Neural cell (in vitro differentiated cells): ENCODE results near the gene CD80. TPM values are rescaled to one million over a fixed set of nuclear protein-coding genes. Genes with fewer than 3 reads are reported as not detected.

Experiments
- H2AFZ ChIP-seq: fragments of 200-600, 300-800 bp; sonication (generic), shearing (Covaris generic); 2 replicates; pipeline ENCODE4 v1.6.0; 2014; ENCODE audit warnings: low read depth, mild to moderate bottlenecking, antibody characterized with exemption, low read length, moderate library complexity
- H3F3A ChIP-seq: fragments of 200-600 bp; shearing (Covaris generic); 2 replicates; pipeline ENCODE4 v1.6.1; 2016; ENCODE audit warnings: mild to moderate bottlenecking, moderate library complexity, mixed read lengths, antibody characterized with exemption, low read length; ENCODE audit not compliant: insufficient read depth, poor library complexity, severe bottlenecking
- H3K27ac ChIP-seq: fragments of 200-600, 300-800 bp; sonication (generic), shearing (Covaris generic); 2 replicates; pipeline ENCODE4 v1.5.1; 2014; ENCODE audit warnings: mild to moderate bottlenecking, low read length, moderate library complexity
- H3K27me3 ChIP-seq: fragments of 300-800, 200-600 bp; sonication (generic), shearing (Covaris generic); 2 replicates; pipeline ENCODE4 v1.6.0; 2014; ENCODE audit warnings: mild to moderate bottlenecking, low read depth, low read length, moderate library complexity; ENCODE audit not compliant: insufficient read depth
- H3K36me3 ChIP-seq: fragments of 300-800, 200-600 bp; sonication (generic), shearing (Covaris generic); 2 replicates; pipeline ENCODE4 v1.5.1; 2014; ENCODE audit warnings: mild to moderate bottlenecking, antibody characterized with exemption, low read length, moderate library complexity; ENCODE audit not compliant: insufficient read depth
- H3K4me2 ChIP-seq: fragments of 300-800, 200-600 bp; sonication (generic), shearing (Covaris generic); 2 replicates; pipeline ENCODE4 v1.6.0; 2014; ENCODE audit warnings: mild to moderate bottlenecking, low read length
- H3K4me3 ChIP-seq: fragments of 300-800, 200-600 bp; sonication (generic), shearing (Covaris generic); 2 replicates; pipeline ENCODE4 v1.5.1; 2014; ENCODE audit warnings: mild to moderate bottlenecking, low read length, moderate library complexity
- H3K79me2 ChIP-seq: fragments of 200-600 bp; shearing (Covaris generic); replicated peaks from 2 replicates; pipeline ENCODE4 v1.6.0; 2014; ENCODE audit warnings: mild to moderate bottlenecking, low read length, moderate library complexity; ENCODE audit not compliant: insufficient read depth
- H3K9ac ChIP-seq: fragments of 300-800, 200-600 bp; sonication (generic), shearing (Covaris generic); 2 replicates; pipeline ENCODE4 v1.6.1; 2016; ENCODE audit warnings: mild to moderate bottlenecking, low read length, mixed read lengths
- H3K9me2 ChIP-seq: fragments of 200-600 bp; shearing (Covaris generic); 2 replicates; pipeline ENCODE4 v1.6.1; 2016; ENCODE audit warnings: mild to moderate bottlenecking, low read length, mixed read lengths; ENCODE audit not compliant: insufficient read depth
- H3K9me3 ChIP-seq: fragments of 200-600, 300-800 bp; sonication (generic), shearing (Covaris generic); 2 replicates; pipeline ENCODE4 v1.6.1; 2016; ENCODE audit warnings: mild to moderate bottlenecking, mixed run types, low read length, moderate library complexity, mixed read lengths
- H4K20me1 ChIP-seq: fragments of 200-600 bp; shearing (Covaris generic); 2 replicates; pipeline ENCODE4 v1.6.1; 2016; ENCODE audit warnings: mild to moderate bottlenecking, mixed run types; ENCODE audit not compliant: insufficient read depth
- EP300 ChIP-seq: fragments of 450-650 bp; conservative IDR thresholded peaks from 2 replicates; pipeline ENCODE4 v1.6.1; 2014; ENCODE audit warnings: antibody characterized with exemption, mild to moderate bottlenecking, moderate library complexity; ENCODE audit not compliant: poor library complexity, severe bottlenecking
- EZH2 ChIP-seq: fragments of 200-600, 300-800 bp; shearing (Covaris generic), sonication (generic); IDR thresholded peaks from 2 replicates; pipeline ENCODE4 v1.6.1; 2014; ENCODE audit warnings: antibody characterized with exemption, low read length, borderline replicate concordance, mild to moderate bottlenecking; ENCODE audit not compliant: insufficient read depth, poor library complexity, severe bottlenecking
- MXI1 ChIP-seq: fragments of 450-650 bp; conservative IDR thresholded peaks from 2 replicates; pipeline ENCODE4 v1.6.1; 2014; ENCODE audit warnings: antibody characterized with exemption, mild to moderate bottlenecking; ENCODE audit not compliant: poor library complexity, severe bottlenecking
- POLR2AphosphoS5 ChIP-seq: IDR thresholded peaks from 2 replicates; pipeline ENCODE4 v1.6.1; 2012
- RAD21 ChIP-seq: fragments of 450-650 bp; conservative IDR thresholded peaks from 2 replicates; pipeline ENCODE4 v1.6.1; 2014; ENCODE audit warnings: antibody characterized with exemption, mild to moderate bottlenecking, moderate library complexity
- REST ChIP-seq: IDR thresholded peaks from 2 replicates; pipeline ENCODE4 v1.6.1; 2012; ENCODE audit warnings: borderline replicate concordance
- SMC3 ChIP-seq: fragments of 450-650 bp; conservative IDR thresholded peaks from 2 replicates; pipeline ENCODE4 v1.6.1; 2014; ENCODE audit warnings: antibody characterized with exemption, mild to moderate bottlenecking, moderate library complexity; ENCODE audit not compliant: poor library complexity
- TAF1 ChIP-seq: IDR thresholded peaks from 2 replicates; pipeline ENCODE4 v1.6.1; 2012; ENCODE audit warnings: low read depth
- polyA plus RNA-seq: library from polyadenylated mRNA; depleted of rRNA; stranded (reverse); fragments of >200 nt; gene quantifications from 2 replicates; pipeline ENCODE4 v1.2.3, GENCODE V29; 2014
- TF ChIP-seq, protein P1 (sequence below): fragments of 450-650 bp; IDR thresholded peaks from 2 replicates; pipeline ENCODE4 v1.5.1; 2014; ENCODE audit warnings: antibody characterized with exemption, mild to moderate bottlenecking, moderate library complexity; ENCODE audit not compliant: poor library complexity, severe bottlenecking

CD80 gene
- polyA plus RNA-seq, 1 donor from 2014 or later, result not detected

DNA sequence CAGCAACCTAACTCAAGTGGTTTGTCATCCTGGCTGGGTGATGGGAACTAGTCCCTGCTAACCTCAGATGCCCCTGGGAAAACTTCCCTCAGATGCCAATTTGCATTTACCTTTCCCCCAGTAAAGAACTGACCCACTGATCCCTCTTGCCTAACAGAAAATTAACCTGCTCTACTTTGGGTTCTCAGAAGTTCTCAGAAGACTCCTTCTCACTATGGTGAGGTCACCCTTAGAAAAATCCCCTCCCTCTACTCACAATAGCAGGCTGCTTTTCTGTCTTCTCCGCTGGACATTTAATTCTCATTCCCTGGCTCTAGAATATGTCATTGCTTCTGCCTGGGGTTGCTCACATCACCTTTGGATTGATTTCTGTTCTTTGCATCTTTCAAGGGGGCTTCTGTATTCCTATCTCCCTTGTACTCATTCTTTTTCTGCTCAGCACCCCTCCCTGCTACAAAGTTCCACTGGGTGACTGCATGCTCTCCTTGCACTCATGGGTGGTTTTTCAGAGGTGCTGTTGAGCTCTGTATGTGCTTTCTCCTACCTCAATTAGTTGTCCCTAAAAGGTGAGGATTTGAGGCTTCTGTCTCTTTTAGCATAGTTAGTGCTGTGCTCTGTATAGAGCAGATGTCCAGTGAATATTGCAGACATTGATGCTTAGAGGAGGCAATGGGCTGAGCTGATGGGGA lies 39.1 kb upstream of the CD80 start:
- H3F3A ChIP-seq, result no peaks in the 10 kb centered on the region
- H3K4me3 ChIP-seq, result no peak overlapping the region
- no peak overlapping the region for H3K27ac ChIP-seq

GRCh38 chr3:119597548-119598288 lies 38.3 kb upstream of the CD80 start, which contains the start of gene PLA1A:
PLA1A (plus strand) TSS chr3:119597885; CDS start chr3:119597914, 29 bp downstream.
- H2AFZ ChIP-seq, result no peak within 1 kb of the TSS
- no peaks in the 10 kb centered on the region for H3K36me3 ChIP-seq
- no peak within 1 kb of the TSS for H3K27ac ChIP-seq
- H3K9me2 ChIP-seq, result no peaks in the 10 kb centered on the region
- no peak within 1 kb of the TSS for H3K4me3 ChIP-seq
- H3K9me3 ChIP-seq, result no peaks in the 10 kb centered on the region
- H4K20me1 ChIP-seq, result no peaks in the 10 kb centered on the region
- H3K4me2 ChIP-seq, result no peak within 1 kb of the TSS
- H3K27me3 ChIP-seq, result no peaks in the 10 kb centered on the region
- no peaks in the 10 kb centered on the region for H3K79me2 ChIP-seq
- H3K9ac ChIP-seq, result no peak within 1 kb of the TSS
- H3F3A ChIP-seq, result no peaks in the 10 kb centered on the region
- no peak for TF ChIP-seq TAF1
- TF ChIP-seq, protein P1, sequence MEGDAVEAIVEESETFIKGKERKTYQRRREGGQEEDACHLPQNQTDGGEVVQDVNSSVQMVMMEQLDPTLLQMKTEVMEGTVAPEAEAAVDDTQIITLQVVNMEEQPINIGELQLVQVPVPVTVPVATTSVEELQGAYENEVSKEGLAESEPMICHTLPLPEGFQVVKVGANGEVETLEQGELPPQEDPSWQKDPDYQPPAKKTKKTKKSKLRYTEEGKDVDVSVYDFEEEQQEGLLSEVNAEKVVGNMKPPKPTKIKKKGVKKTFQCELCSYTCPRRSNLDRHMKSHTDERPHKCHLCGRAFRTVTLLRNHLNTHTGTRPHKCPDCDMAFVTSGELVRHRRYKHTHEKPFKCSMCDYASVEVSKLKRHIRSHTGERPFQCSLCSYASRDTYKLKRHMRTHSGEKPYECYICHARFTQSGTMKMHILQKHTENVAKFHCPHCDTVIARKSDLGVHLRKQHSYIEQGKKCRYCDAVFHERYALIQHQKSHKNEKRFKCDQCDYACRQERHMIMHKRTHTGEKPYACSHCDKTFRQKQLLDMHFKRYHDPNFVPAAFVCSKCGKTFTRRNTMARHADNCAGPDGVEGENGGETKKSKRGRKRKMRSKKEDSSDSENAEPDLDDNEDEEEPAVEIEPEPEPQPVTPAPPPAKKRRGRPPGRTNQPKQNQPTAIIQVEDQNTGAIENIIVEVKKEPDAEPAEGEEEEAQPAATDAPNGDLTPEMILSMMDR, result no peak
- no peak for TF ChIP-seq POLR2AphosphoS5
- TF ChIP-seq REST, result no peak
- no peak for TF ChIP-seq EP300
- no peak for TF ChIP-seq SMC3

More for the DNA sequence above, 39.1 kb upstream of the CD80 start:
- H3K9ac ChIP-seq, result no peak overlapping the region
- TF ChIP-seq RAD21 (no peak), EP300 (no peak), REST (no peak), MXI1 (no peak), EZH2 (no peak), SMC3 (no peak), POLR2AphosphoS5 (no peak), TAF1 (no peak)
- TF ChIP-seq, protein P1, result no peak
- no peaks in the 10 kb centered on the region for H3K27me3 ChIP-seq
- H3K36me3 ChIP-seq, result no peaks in the 10 kb centered on the region
- no peak overlapping the region for H3K4me2 ChIP-seq
- H3K9me2 ChIP-seq, result no peaks in the 10 kb centered on the region
- H3K79me2 ChIP-seq, result no peaks in the 10 kb centered on the region
- H4K20me1 ChIP-seq, result no peaks in the 10 kb centered on the region
- no peaks in the 10 kb centered on the region for H3K9me3 ChIP-seq
- H2AFZ ChIP-seq, result no peak overlapping the region
